Measurements from ENCODE around the gene CYTH4. TPM values are rescaled to one million over a fixed set of nuclear protein-coding genes. Genes with fewer than 3 reads are reported as not detected.

CYTH4 gene
- total RNA-seq, 1 experiment from 2014 or later = 3.8 TPM

GRCh38 chr22:37242395-37242918 lies 39.9 kb upstream of the CYTH4 start:
- no peaks in the 10 kb centered on the region for H3K27me3 ChIP-seq (ENCODE audit: insufficient read depth, low read length)
- ATAC-seq (peak; percentile 41), DNase-seq (ENCODE audit: low read depth, low spot score) (no peak)
- peaks cover 7% of the 10 kb centered on the region; the same call in 1 of the 2 replicates for H3K79me2 ChIP-seq (ENCODE audit: insufficient read depth, low read length)
- ChIA-PET RAD21 (ENCODE audit: low non-redundant PET in 1 of 2, low total read pairs in 2 of 2, uncharacterized antibody in 2 of 2, unreplicated experiment in 2 of 2) (no interaction called here), CTCF (interaction anchor here (1.2 to 4.2 kb wide), 2 partner anchors 17 to 45 kb away, joined by 4 to 30 read pairs; no protein-coding TSS in a partner anchor), POLR2A (interaction anchor here (0.9 to 1.4 kb wide), 3 partner anchors 12 to 56 kb away, joined by 3 to 5 read pairs (median 3); no protein-coding TSS in a partner anchor)
- H3K4me3 ChIP-seq (replicated peaks in 1 of 2; ENCODE audit: low read depth in 1 of 2, low read length in 2 of 2) = peak overlapping the region; percentile 71 to 97
- intact Hi-C loops (cut with micrococcal nuclease) = no loop called here
- H3K4me2 ChIP-seq (ENCODE audit: low read length) = peak overlapping the region; percentile 99
- H3K36me3 ChIP-seq (ENCODE audit: control insufficient read depth in 1 of 2, insufficient read depth in 2 of 2, low read length in 2 of 2) = no peaks in the 10 kb centered on the region
- no peaks in the 10 kb centered on the region for H3K9me2 ChIP-seq (ENCODE audit: insufficient read depth)
- no TSS peak for BruUV-seq (replicated peaks)
- H3K4me1 ChIP-seq (ENCODE audit: control insufficient read depth in 1 of 2, insufficient read depth in 2 of 2, low read length in 2 of 2) = peaks cover 11 to 35% of the 10 kb centered on the region in 2 experiments
- H3K9ac ChIP-seq (ENCODE audit: low read length) = peak overlapping the region; percentile 30; the same call in 1 of the 2 replicates
- H4K20me1 ChIP-seq (ENCODE audit: insufficient read depth) = no peaks in the 10 kb centered on the region
- H2AFZ ChIP-seq (ENCODE audit: low read depth, low read length, poor library complexity, severe bottlenecking) = no peak overlapping the region
- H3K9me3 ChIP-seq (ENCODE audit: control insufficient read depth in 1 of 2, insufficient read depth in 1 of 2, low read depth in 1 of 2, low read length in 2 of 2) = no peaks in the 10 kb centered on the region
- TF ChIP-seq POLR2AphosphoS5 (IDR thresholded peaks at IDR 0.05; ENCODE audit: low read depth, low read length) (0 out of 2 replicates have a peak, but pooled peaks have one; percentile 21), TCF7L2 (IDR thresholded peaks at IDR 0.05; ENCODE audit: borderline replicate concordance, extremely low read depth, insufficient read depth, insufficient read length) (no peak), FOSL1 (IDR thresholded peaks at IDR 0.05; ENCODE audit: low read depth) (no peak)
- H3K27ac ChIP-seq (ENCODE audit: low read depth, low read length) = 0 out of 2 replicates have a peak overlapping the region, but pooled peaks have one; percentile 19

- H3K27me3 ChIP-seq (ENCODE audit: insufficient read depth, low read length) = no peaks in the 10 kb centered on the region
- RAD21 ChIA-PET (ENCODE audit: low non-redundant PET in 1 of 2, low total read pairs in 2 of 2, uncharacterized antibody in 2 of 2, unreplicated experiment in 2 of 2) = no interaction called here
- H4K20me1 ChIP-seq (ENCODE audit: insufficient read depth) = no peaks in the 10 kb centered on the region
- CTCF ChIA-PET = interaction anchor here (4.2 kb wide), 1 partner anchor 16 kb away, joined by 30 read pairs; no protein-coding TSS in a partner anchor
- H3K9ac ChIP-seq (ENCODE audit: low read length) = peak overlapping the region; percentile 76
- POLR2A ChIA-PET = interaction anchor here (1.4 to 2.0 kb wide), 2 partner anchors 14 to 57 kb away, joined by 3 to 10 read pairs; no protein-coding TSS in a partner anchor
- no peaks in the 10 kb centered on the region for H3K9me2 ChIP-seq (ENCODE audit: insufficient read depth)
- DNase-seq (ENCODE audit: low read depth, low spot score) = no peak
- no peaks in the 10 kb centered on the region for H3K36me3 ChIP-seq (ENCODE audit: control insufficient read depth in 1 of 2, insufficient read depth in 2 of 2, low read length in 2 of 2)
- TSS peak; percentile 44 for BruUV-seq (replicated peaks)
- no peak for TF ChIP-seq EZH2phosphoT487 (IDR thresholded peaks at IDR 0.05; ENCODE audit: borderline replicate concordance)
- TF ChIP-seq CEBPB (IDR thresholded peaks at IDR 0.05; ENCODE audit: low read depth) = no peak
- ATAC-seq = peak; percentile 21
- H3K27ac ChIP-seq (ENCODE audit: low read depth, low read length) = peak overlapping the region; percentile 54; the same call in 1 of the 2 replicates
- intact Hi-C loops (cut with micrococcal nuclease) = no loop called here
- peaks cover 11 to 35% of the 10 kb centered on the region in 2 experiments for H3K4me1 ChIP-seq (ENCODE audit: control insufficient read depth in 1 of 2, insufficient read depth in 2 of 2, low read length in 2 of 2)
- peak overlapping the region; percentile 99 for H3K4me2 ChIP-seq (ENCODE audit: low read length)
- peaks cover 7% of the 10 kb centered on the region; the same call in 1 of the 2 replicates for H3K79me2 ChIP-seq (ENCODE audit: insufficient read depth, low read length)
- peak overlapping the region; percentile 71 to 97 for H3K4me3 ChIP-seq (replicated peaks in 1 of 2; ENCODE audit: low read depth in 1 of 2, low read length in 2 of 2)
- no peak overlapping the region for H2AFZ ChIP-seq (ENCODE audit: low read depth, low read length, poor library complexity, severe bottlenecking)
- no peaks in the 10 kb centered on the region for H3K9me3 ChIP-seq (ENCODE audit: control insufficient read depth in 1 of 2, insufficient read depth in 1 of 2, low read depth in 1 of 2, low read length in 2 of 2)
These were observed 38.8 kb upstream of the CYTH4 start for GRCh38 chr22:37243402-37244113.

Data from HCT116 (cell line).